HG03139 (cell line): ENCODE results near the gene PGBD5.

Experiments used
- ATAC-seq: cut with Tn5 transposase; IDR thresholded peaks from one replicate; pipeline ENCODE4 v1.9.1; 2021; ENCODE audit not compliant: unreplicated experiment

PGBD5 gene

GRCh38 chr1:230377851-230378250, 48.3 kb downstream of the PGBD5 start:
- ATAC-seq, result no peak

- no peak for ATAC-seq
Observed at GRCh38 chr1:230377324-230377723, 48.8 kb downstream of the PGBD5 start.

GRCh38 chr1:230376296-230376695, 49.8 kb downstream of the PGBD5 start:
- no peak for ATAC-seq

- no peak for ATAC-seq
Observed at GRCh38 chr1:230375780-230376179, 50.4 kb downstream of the PGBD5 start.

- no peak for ATAC-seq
Observed at GRCh38 chr1:230375147-230375546, 51.0 kb downstream of the PGBD5 start.

GRCh38 chr1:230371923-230372703, 54.0 kb downstream of the PGBD5 start:
- ATAC-seq, result no peak

- no peak for ATAC-seq
Observed at GRCh38 chr1:230370109-230370508, 56.0 kb downstream of the PGBD5 start.

GRCh38 chr1:230368871-230369270, 57.3 kb downstream of the PGBD5 start:
- ATAC-seq, result no peak

GRCh38 chr1:230368363-230368762, 57.8 kb downstream of the PGBD5 start:
- ATAC-seq, result no peak

GRCh38 chr1:230366504-230366915, 59.6 kb downstream of the PGBD5 start:
- ATAC-seq, result no peak

GRCh38 chr1:230365723-230366307, 60.3 kb downstream of the PGBD5 start:
- ATAC-seq, result no peak

GRCh38 chr1:230362949-230363348, 63.2 kb downstream of the PGBD5 start:
- ATAC-seq, result no peak

- ATAC-seq, result no peak
Observed at GRCh38 chr1:230361941-230362340, 64.2 kb downstream of the PGBD5 start.

GRCh38 chr1:230359992-230360668, 66.0 kb downstream of the PGBD5 start:
- ATAC-seq, result no peak

GRCh38 chr1:230356869-230357794, 69.0 kb downstream of the PGBD5 start:
- ATAC-seq, result no peak

GRCh38 chr1:230356190-230356589, 69.9 kb downstream of the PGBD5 start:
- no peak for ATAC-seq

GRCh38 chr1:230355594-230355993, 70.5 kb downstream of the PGBD5 start:
- ATAC-seq, result no peak

GRCh38 chr1:230355128-230355527, 71.0 kb downstream of the PGBD5 start:
- ATAC-seq, result no peak

GRCh38 chr1:230354005-230354404, 72.1 kb downstream of the PGBD5 start:
- no peak for ATAC-seq

- no peak for ATAC-seq
Observed at GRCh38 chr1:230352537-230352936, 73.6 kb downstream of the PGBD5 start.

GRCh38 chr1:230351983-230352382, 74.1 kb downstream of the PGBD5 start:
- ATAC-seq, result no peak
